GM12801 (cell line): Measurements from ENCODE around the gene P2RY12.

ENCODE experiments used
- CTCF ChIP-seq: IDR thresholded peaks from one replicate; pipeline ENCODE4 v1.5.1; 2011; ENCODE audit warnings: control low read depth; ENCODE audit not compliant: insufficient read length; ENCODE audit errors: extremely low read depth

Gene P2RY12

DNA sequence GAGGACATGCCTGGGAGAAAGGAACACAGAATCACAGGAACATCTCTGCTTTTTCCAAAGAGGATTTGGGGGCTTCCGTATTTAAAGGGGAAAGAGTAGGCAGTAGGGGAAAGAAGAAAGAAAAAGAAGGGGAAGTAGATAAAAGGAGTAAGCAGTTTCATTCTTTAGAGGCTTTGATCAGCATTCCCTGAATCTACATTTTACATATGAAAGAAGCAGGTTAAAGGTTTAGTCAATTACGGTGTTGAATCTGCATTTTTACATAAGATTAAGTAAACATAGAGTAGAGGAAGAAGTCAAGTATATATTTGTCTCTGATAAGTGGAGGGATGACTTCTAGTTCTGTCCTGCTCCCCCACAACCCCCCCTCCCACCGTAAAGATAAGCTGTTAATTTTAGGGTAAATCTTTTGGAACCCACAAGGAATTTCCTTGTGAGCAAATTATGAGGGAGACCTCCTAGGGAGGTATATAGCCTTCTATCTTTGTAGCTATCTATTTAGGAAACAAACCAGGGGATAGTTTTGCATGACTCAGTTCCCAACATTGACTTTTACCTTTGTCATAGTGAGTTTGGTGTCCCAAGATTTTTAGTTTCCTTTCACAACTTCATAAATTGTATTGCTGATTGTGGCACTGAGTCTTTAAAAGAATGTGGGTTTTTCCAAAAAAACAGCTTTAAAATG lies 8.7 kb upstream of the P2RY12 start:
- TF ChIP-seq CTCF: no peak

DNA sequence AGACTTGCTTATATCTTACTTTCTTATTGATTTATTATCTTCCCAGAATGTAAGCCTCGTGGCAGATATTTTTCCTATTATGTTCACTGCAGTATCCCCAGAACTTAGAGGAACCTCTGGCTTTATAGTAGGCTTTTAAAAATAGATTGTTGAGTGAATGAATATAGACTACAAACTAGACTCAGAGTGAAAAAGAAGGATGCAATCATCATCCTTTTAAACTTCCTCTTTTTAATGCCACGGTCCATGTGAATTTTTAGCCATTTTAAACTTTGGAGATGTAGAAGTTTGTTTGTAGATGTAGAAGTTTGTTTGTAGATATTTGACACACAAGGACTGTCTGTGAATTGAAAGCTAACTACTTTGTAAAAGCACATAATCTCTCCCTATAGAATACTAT lies 7.2 kb upstream of the P2RY12 start:
- no peak for TF ChIP-seq CTCF

- no peak for TF ChIP-seq CTCF
Measured at GRCh38 chr3:151387842-151388241, 3.3 kb upstream of the P2RY12 start.

DNA sequence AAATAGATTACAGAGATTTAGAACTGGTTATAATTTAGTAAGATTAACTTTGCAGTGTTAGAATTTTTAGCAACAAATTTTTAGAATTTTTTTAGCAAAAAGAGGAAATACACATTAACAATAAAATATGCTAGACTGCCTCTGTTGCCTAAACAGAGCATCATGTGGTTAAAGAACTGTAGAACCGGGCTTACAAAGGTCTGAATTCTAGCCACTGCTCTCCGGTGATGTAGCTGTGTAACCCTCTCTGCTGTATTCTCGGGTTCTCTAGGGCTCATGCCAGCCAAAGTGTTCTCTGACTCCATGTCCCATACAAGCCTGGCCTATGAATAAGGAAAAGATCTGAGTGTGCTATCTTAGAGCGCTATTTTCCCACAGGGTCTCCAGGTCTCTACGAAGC lies 2.9 kb upstream of the P2RY12 start:
- TF ChIP-seq CTCF: no peak

- TF ChIP-seq CTCF: no peak
Measured at GRCh38 chr3:151386056-151386455, 1.5 kb upstream of the P2RY12 start.

GRCh38 chr3:151383956-151384355 lies 597 bp downstream of the P2RY12 start:
- TF ChIP-seq CTCF: no peak

GRCh38 chr3:151383111-151383510 lies 1.4 kb downstream of the P2RY12 start:
- no peak for TF ChIP-seq CTCF
